GM12878 (cell line): ENCODE results near the gene SEZ6L2. TPM values are rescaled to one million over a fixed set of nuclear protein-coding genes. Genes with fewer than 3 reads are reported as not detected.

Source experiments
- ATAC-seq: fragments of 200-7000 bp; cut with Tn5 transposase; 3 replicates; pipeline ENCODE4 v1.9.1; 2020; ENCODE audit warnings: mild to moderate bottlenecking, moderate library complexity
- BruUV-seq: library from RNA; stranded (reverse); fragments of 400-500 nt; replicated peaks from 2 replicates; lab custom pipeline; 2021; lab: Mats Ljungman, UMichigan
- CTCF ChIA-PET: fragments of 300-600 bp; sonication (Branson Sonifier 250); formaldehyde crosslinking; extraction: SDS; loops from one replicate; lab custom pipeline; 2021; ENCODE audit warnings: inconsistent platforms; lab: Yijun Ruan, JAX
- POLR2A ChIA-PET: fragments of 350-600 bp; formaldehyde crosslinking; extraction: SDS; loops from one replicate; lab custom pipeline; 2021; ENCODE audit warnings: inconsistent platforms; lab: Charles Lee
- RAD21 ChIA-PET: fragments of 300-600 bp; sonication (Branson Sonifier 250); formaldehyde crosslinking; loops from one replicate; lab custom pipeline; 2023; ENCODE audit warnings: antibody characterized with exemption; ENCODE audit not compliant: unreplicated experiment; lab: Charles Lee
- SMC1A ChIA-PET: fragments of 300-600 bp; sonication (Branson Sonifier 250); formaldehyde crosslinking; loops from one replicate; lab custom pipeline; 2023; ENCODE audit not compliant: unreplicated experiment, uncharacterized antibody; lab: Charles Lee
- DNase-seq: peaks from one replicate; pipeline ENCODE4 v3.0.0-alpha.2; 2011; ENCODE audit warnings: low read depth, low spot score
- FAIRE-seq: peaks from 3 replicates; lab custom pipeline; 2011; peaks lifted over from hg19 to GRCh38; lab: Jason Lieb, UNC
- H2AFZ ChIP-seq: 2 replicates; pipeline ENCODE4 v1.6.0; 2011; ENCODE audit warnings: low read depth, low read length, control low read depth; ENCODE audit not compliant: control insufficient read depth
- H3K27ac ChIP-seq: 2 replicates; pipeline ENCODE4 v1.5.1; 2011; ENCODE audit warnings: control low read depth; ENCODE audit not compliant: control insufficient read depth, insufficient read depth
- H3K27me3 ChIP-seq, 2 experiments: replicated peaks in 1 of 2; 2 replicates each; pipeline versions ENCODE4 v1.6.0 to v1.6.1; 2011; ENCODE audit warnings: low read length in 1 of 2; ENCODE audit not compliant: control insufficient read depth in 2 of 2, insufficient read depth in 2 of 2
- H3K36me3 ChIP-seq, 2 experiments: 2 replicates each; pipeline ENCODE4 v1.5.1; 2011; ENCODE audit warnings: low read length in 1 of 2; ENCODE audit not compliant: control insufficient read depth in 2 of 2, insufficient read depth in 2 of 2
- H3K4me1 ChIP-seq: 2 replicates; pipeline ENCODE4 v1.6.1; 2011; ENCODE audit warnings: mild to moderate bottlenecking, low read length, moderate library complexity, mixed read lengths; ENCODE audit not compliant: control insufficient read depth, insufficient read depth
- H3K4me2 ChIP-seq: 2 replicates; pipeline ENCODE4 v1.6.0; 2011; ENCODE audit warnings: control low read depth; ENCODE audit not compliant: control insufficient read depth, insufficient read depth
- H3K4me3 ChIP-seq: fragments of 200-600 bp; sonication (generic); 2 replicates; pipeline ENCODE4 v1.5.1; 2016
- H3K79me2 ChIP-seq: 2 replicates; pipeline ENCODE4 v1.6.0; 2011; ENCODE audit warnings: low read length; ENCODE audit not compliant: control insufficient read depth, insufficient read depth
- H3K9ac ChIP-seq: 2 replicates; pipeline ENCODE4 v1.8.0; 2011; ENCODE audit warnings: low read length, control low read depth, mixed read lengths; ENCODE audit not compliant: control insufficient read depth, insufficient read depth
- H3K9me3 ChIP-seq: replicated peaks from 3 replicates; pipeline ENCODE4 v1.5.1; 2011; ENCODE audit warnings: mild to moderate bottlenecking, low read length; ENCODE audit not compliant: control insufficient read depth, insufficient read depth
- H4K20me1 ChIP-seq: 2 replicates; pipeline ENCODE4 v1.6.0; 2011; ENCODE audit not compliant: control insufficient read depth, insufficient read depth
- ATF3 ChIP-seq: IDR thresholded peaks from 2 replicates; pipeline ENCODE4 v1.6.1; 2011; ENCODE audit warnings: low read depth, mild to moderate bottlenecking, low read length, moderate library complexity, borderline replicate concordance; ENCODE audit errors: extremely low read depth
- ATF7 ChIP-seq: fragments of 450-650 bp; IDR thresholded peaks from 2 replicates; pipeline ENCODE4 v1.6.1; 2016; ENCODE audit warnings: low read depth, mild to moderate bottlenecking
- BACH1 ChIP-seq: fragments of 450-650 bp; IDR thresholded peaks from 2 replicates; pipeline ENCODE4 v1.6.1; 2017; ENCODE audit warnings: mild to moderate bottlenecking, borderline replicate concordance
- BCL11A ChIP-seq: IDR thresholded peaks from 2 replicates; pipeline ENCODE4 v1.6.1; 2011; ENCODE audit warnings: low read depth, low read length
- CUX1 ChIP-seq: IDR thresholded peaks from 2 replicates; pipeline ENCODE4 v1.6.1; 2012; ENCODE audit warnings: improper control_type of control experiment, low read depth, low read length; ENCODE audit not compliant: insufficient replicate concordance
- IRF4 ChIP-seq: IDR thresholded peaks from 2 replicates; pipeline ENCODE4 v1.6.1; 2011; ENCODE audit warnings: low read depth, low read length
- RBBP5 ChIP-seq: fragments of 200-600 bp; sonication (generic); conservative IDR thresholded peaks from 2 replicates; pipeline ENCODE4 v1.6.1; 2016
- SMAD1 ChIP-seq: fragments of 450-650 bp; IDR thresholded peaks from 2 replicates; pipeline ENCODE4 v1.6.1; 2018; ENCODE audit warnings: mild to moderate bottlenecking, low read depth; ENCODE audit not compliant: partially characterized antibody
- TCF12 ChIP-seq: IDR thresholded peaks from 2 replicates; pipeline ENCODE4 v1.6.1; 2011; ENCODE audit warnings: low read depth, mild to moderate bottlenecking, low read length
- YY1 ChIP-seq: IDR thresholded peaks from 2 replicates; pipeline ENCODE4 v1.6.1; 2011; ENCODE audit warnings: low read depth, mild to moderate bottlenecking, low read length
- ZNF592 ChIP-seq: fragments of 450-650 bp; IDR thresholded peaks from 2 replicates; pipeline ENCODE4 v1.6.1; 2017; ENCODE audit warnings: mild to moderate bottlenecking, moderate library complexity
- ZNF622 ChIP-seq: fragments of 450-650 bp; IDR thresholded peaks from 2 replicates; pipeline ENCODE4 v1.6.1; 2017; ENCODE audit warnings: mild to moderate bottlenecking, inconsistent platforms
- WGBS: methylation state at CpG from one replicate; pipeline ENCODE4 v1.1.6; 2016; ENCODE audit warnings: low lambda C conversion rate; ENCODE audit not compliant: insufficient replicate concordance, insufficient coverage; ENCODE audit errors: missing lambda C conversion rate; 5-methylcytosine and 5-hydroxymethylcytosine counted together
- in situ Hi-C: fragments of 300-500 bp; cut with MboI; formaldehyde crosslinking; loops from 9 replicates; pipeline ENCODE4 v1.14.3; 2018; ENCODE audit warnings: mixed read lengths
- intact Hi-C: fragments of 100-400 bp; cut with micrococcal nuclease; formaldehyde crosslinking; loops from one replicate; pipeline ENCODE4 v1.14.2; 2022; ENCODE audit not compliant: unreplicated experiment
- polyA plus RNA-seq, 11 experiments: library from polyadenylated mRNA; depleted of rRNA in 4 of 11; unstranded in 6 of 11; stranded (reverse) in 5 of 11; fragments of >200 nt; fragmentation: Nextera tagmentation in 4 of 11; fragmentation: Illumina TruSeq in 1 of 11; extraction: Ambion mirVana in 4 of 11; extraction: Trizol in 1 of 11; gene quantifications; 1 replicate in 1 of 11; 2 replicates in 10 of 11; pipeline versions ENCODE4 v1.2.1 to v1.2.3, GENCODE V29; 2011 to 2016; ENCODE audit warnings: inconsistent platforms in 2 of 11, missing spikeins in 2 of 11, low read depth in 1 of 11
- total RNA-seq, 4 experiments: library from RNA; depleted of rRNA in 3 of 4; stranded (reverse); fragments of >200 nt in 3 of 4; fragmentation: Illumina TruSeq in 1 of 4; extraction: Trizol in 1 of 4; gene quantifications; 2 replicates each; pipeline versions ENCODE4 v1.2.1 to v1.2.3, GENCODE V29; 2013 to 2021

SEZ6L2 gene
- total and polyA plus RNA-seq, 10 of the 15 experiments (the other 5 are each of a cell fraction or from before 2014, with no cell fraction given) = 0.06 to 0.49 TPM; not detected in 8

GRCh38 chr16:29839822-29840221 is 59.5 kb downstream of the SEZ6L2 start (continued):
- TF ChIP-seq ZNF592 = no peak
- no peak for TF ChIP-seq SMAD1
- TF ChIP-seq BCL11A = no peak
- no peak for TF ChIP-seq ATF7
- TF ChIP-seq, all 136 proteins: peak for 0

- H3K27ac ChIP-seq = no peak overlapping the region
- no TSS peak for BruUV-seq
- no peak overlapping the region for H3K4me3 ChIP-seq
- in situ Hi-C loops (no loop called here), intact Hi-C loops (no loop called here)
- no peak overlapping the region for H3K4me2 ChIP-seq
- POLR2A ChIA-PET = interaction anchor here (0.6 kb wide), 1 partner anchor 115 kb away, joined by 4 read pairs; no protein-coding TSS in a partner anchor
- H2AFZ ChIP-seq = no peak overlapping the region
- no peaks in the 10 kb centered on the region for H3K4me1 ChIP-seq
- SMC1A ChIA-PET = no interaction called here
- H3K36me3 ChIP-seq = peaks cover 13 to 15% of the 10 kb centered on the region in 2 experiments; a peak in 3 of 4 replicates
- no peaks in the 10 kb centered on the region for H3K79me2 ChIP-seq
- ATAC-seq (no peak), FAIRE-seq (no peak), DNase-seq (no peak)
- 100% methylated on average over 5 of the region's 5 CpGs for WGBS
- RAD21 ChIA-PET = no interaction called here
- H4K20me1 ChIP-seq = no peaks in the 10 kb centered on the region
- no peak overlapping the region for H3K9ac ChIP-seq
- no peaks in the 10 kb centered on the region for H3K9me3 ChIP-seq
- no peaks in the 10 kb centered on the region for H3K27me3 ChIP-seq
- CTCF ChIA-PET = no interaction called here
- TF ChIP-seq TCF12 = no peak
- no peak for TF ChIP-seq ZNF622
- TF ChIP-seq RBBP5 = no peak
- TF ChIP-seq BACH1 = no peak
- no peak for TF ChIP-seq ATF3
- no peak for TF ChIP-seq YY1
- no peak for TF ChIP-seq IRF4
- TF ChIP-seq CUX1 = no peak
Measured at GRCh38 chr16:29837841-29838240, 61.5 kb downstream of the SEZ6L2 start.
